Measurements from ENCODE around the gene FBXO2.

- TF ChIP-seq POLR2AphosphoS5 (IDR thresholded peaks at IDR 0.05; ENCODE audit: low read depth, low read length) = no peak
- no peak for TF ChIP-seq TAF1 (IDR thresholded peaks at IDR 0.05; ENCODE audit: borderline replicate concordance, insufficient read depth, low read length)
- no peak for TF ChIP-seq SIN3A (IDR thresholded peaks at IDR 0.05; ENCODE audit: borderline replicate concordance, insufficient read depth, low read length)
Observed at GRCh38 chr1:11652203-11652780, 1.9 kb downstream of the FBXO2 start.
